HEK293 (cell line): ENCODE measurements around the gene KANSL1.

Experiments
- CTCF ChIA-PET: fragments of 350-600 bp; formaldehyde crosslinking; extraction: SDS; loops from one replicate; lab custom pipeline; 2021; ENCODE audit warnings: antibody characterized with exemption; lab: Yijun Ruan, JAX
- POLR2A ChIA-PET: fragments of 300-600 bp; formaldehyde crosslinking; extraction: SDS; loops from one replicate; lab custom pipeline; 2020; ENCODE audit warnings: antibody characterized with exemption, inconsistent platforms; lab: Yijun Ruan, JAX
- H3K27ac ChIP-seq: fragments of 200-500 bp; sonication (Bioruptor generic); 2 replicates; pipeline ENCODE4 v1.5.1; 2014; ENCODE audit warnings: low read depth, low read length, control low read depth, inconsistent platforms; ENCODE audit errors: extremely low read depth
- H3K36me3 ChIP-seq, 2 experiments: fragments of 200-500 bp in 1 of 2; sonication (Bioruptor generic) in 1 of 2; 1 replicate in 1 of 2; 2 replicates in 1 of 2; pipeline ENCODE4 v1.5.1; 2014 to 2017; ENCODE audit warnings: inconsistent platforms in 2 of 2, low read length in 2 of 2; ENCODE audit not compliant: control insufficient read depth in 2 of 2, insufficient read depth in 1 of 2
- H3K4me1 ChIP-seq: fragments of 200-500 bp; sonication (Bioruptor generic); 2 replicates; pipeline ENCODE4 v1.5.1; 2014; ENCODE audit warnings: mild to moderate bottlenecking, low read length, inconsistent platforms; ENCODE audit not compliant: control insufficient read depth, insufficient read depth
- H3K4me3 ChIP-seq: 2 replicates; pipeline ENCODE4 v1.5.1; 2011; ENCODE audit warnings: low read depth, mild to moderate bottlenecking, control low read depth, low read length, moderate library complexity
- H3K9me3 ChIP-seq: fragments of 200-500 bp; sonication (Bioruptor generic); 2 replicates; pipeline ENCODE4 v1.5.1; 2014; ENCODE audit warnings: low read depth, low read length, inconsistent platforms; ENCODE audit not compliant: control insufficient read depth, insufficient read depth
- KLF9 ChIP-seq: fragments of 450-650 bp; formaldehyde crosslinking; IDR thresholded peaks from 2 replicates; pipeline ENCODE4 v1.5.1; 2016; ENCODE audit warnings: missing biosample characterization, missing genetic modification characterization, low read depth
- REPIN1 ChIP-seq: fragments of 450-650 bp; formaldehyde crosslinking; IDR thresholded peaks from 2 replicates; pipeline ENCODE4 v1.5.1; 2017; ENCODE audit warnings: missing biosample characterization, missing genetic modification characterization, low read depth
- SALL2 ChIP-seq: fragments of 450-650 bp; formaldehyde crosslinking; IDR thresholded peaks from 2 replicates; pipeline ENCODE4 v1.5.0; 2017; ENCODE audit warnings: missing biosample characterization, mild to moderate bottlenecking, missing genetic modification characterization, borderline replicate concordance
- SP3 ChIP-seq: fragments of 450-650 bp; formaldehyde crosslinking; IDR thresholded peaks from 2 replicates; pipeline ENCODE4 v1.5.1; 2016; ENCODE audit warnings: missing biosample characterization, missing genetic modification characterization
- TCF7L2 ChIP-seq: IDR thresholded peaks from 2 replicates; pipeline ENCODE4 v1.6.1; 2011; ENCODE audit warnings: low read depth, mild to moderate bottlenecking, inconsistent platforms, low read length, moderate library complexity, borderline replicate concordance
- ZBTB21 ChIP-seq: fragments of 450-650 bp; formaldehyde crosslinking; IDR thresholded peaks from 2 replicates; pipeline ENCODE4 v1.5.1; 2017; ENCODE audit warnings: missing biosample characterization, missing genetic modification characterization
- ZBTB8A ChIP-seq: fragments of 450-650 bp; formaldehyde crosslinking; IDR thresholded peaks from 2 replicates; pipeline ENCODE4 v1.5.1; 2016; ENCODE audit warnings: missing biosample characterization, missing genetic modification characterization
- ZEB2 ChIP-seq: fragments of 450-650 bp; formaldehyde crosslinking; IDR thresholded peaks from 2 replicates; pipeline ENCODE4 v1.5.1; 2016; ENCODE audit warnings: missing biosample characterization, missing genetic modification characterization
- ZFHX2 ChIP-seq: fragments of 450-650 bp; formaldehyde crosslinking; conservative IDR thresholded peaks from 2 replicates; pipeline ENCODE4 v1.5.1; 2016; ENCODE audit warnings: missing biosample characterization, missing genetic modification characterization
- ZFP37 ChIP-seq: fragments of 450-650 bp; formaldehyde crosslinking; IDR thresholded peaks from 2 replicates; pipeline ENCODE4 v1.5.1; 2016; ENCODE audit warnings: missing biosample characterization, missing genetic modification characterization
- ZNF121 ChIP-seq: fragments of 450-650 bp; formaldehyde crosslinking; IDR thresholded peaks from 2 replicates; pipeline ENCODE4 v1.5.1; 2016; ENCODE audit warnings: missing biosample characterization, missing genetic modification characterization
- ZNF132 ChIP-seq: fragments of 450-650 bp; formaldehyde crosslinking; IDR thresholded peaks from 2 replicates; pipeline ENCODE4 v1.5.1; 2017; ENCODE audit warnings: missing biosample characterization, missing genetic modification characterization, borderline replicate concordance
- ZNF544 ChIP-seq: fragments of 450-650 bp; formaldehyde crosslinking; IDR thresholded peaks from 2 replicates; pipeline ENCODE4 v1.5.0; 2017; ENCODE audit warnings: missing biosample characterization, missing genetic modification characterization
- ZNF600 ChIP-seq: fragments of 450-650 bp; formaldehyde crosslinking; IDR thresholded peaks from 2 replicates; pipeline ENCODE4 v1.5.1; 2016; ENCODE audit warnings: missing biosample characterization, missing genetic modification characterization
- ZNF624 ChIP-seq: fragments of 450-650 bp; formaldehyde crosslinking; IDR thresholded peaks from 2 replicates; pipeline ENCODE4 v1.5.1; 2017; ENCODE audit warnings: missing biosample characterization, missing genetic modification characterization
- ZNF660 ChIP-seq: fragments of 450-650 bp; IDR thresholded peaks from 2 replicates; pipeline ENCODE4 v1.5.1; 2018; ENCODE audit warnings: missing biosample characterization, mild to moderate bottlenecking, missing genetic modification characterization
- ZNF747 ChIP-seq: fragments of 450-650 bp; formaldehyde crosslinking; IDR thresholded peaks from 2 replicates; pipeline ENCODE4 v1.5.1; 2016; ENCODE audit warnings: missing biosample characterization, missing genetic modification characterization
- ZNF791 ChIP-seq: fragments of 450-650 bp; formaldehyde crosslinking; IDR thresholded peaks from 2 replicates; pipeline ENCODE4 v1.5.1; 2016; ENCODE audit warnings: missing biosample characterization, missing genetic modification characterization
- ZSCAN16 ChIP-seq: fragments of 450-650 bp; formaldehyde crosslinking; IDR thresholded peaks from 2 replicates; pipeline ENCODE4 v1.5.1; 2016; ENCODE audit warnings: missing biosample characterization, missing genetic modification characterization
- TF ChIP-seq, protein P1 (sequence below): fragments of 450-650 bp; IDR thresholded peaks from 2 replicates; pipeline ENCODE4 v1.5.1; 2018; ENCODE audit warnings: missing biosample characterization, mild to moderate bottlenecking, missing genetic modification characterization
- TF ChIP-seq, protein P2 (sequence below): fragments of 450-650 bp; formaldehyde crosslinking; IDR thresholded peaks from 2 replicates; pipeline ENCODE4 v1.5.1; 2016; ENCODE audit warnings: missing biosample characterization, missing genetic modification characterization
- TF ChIP-seq, protein P3 (sequence below): fragments of 450-650 bp; formaldehyde crosslinking; IDR thresholded peaks from 2 replicates; pipeline ENCODE4 v1.5.1; 2016; ENCODE audit warnings: missing biosample characterization, missing genetic modification characterization
- TF ChIP-seq, protein P4 (sequence below): fragments of 450-650 bp; formaldehyde crosslinking; optimal IDR thresholded peaks from 2 replicates; pipeline ENCODE3; 2016; ENCODE audit warnings: missing biosample characterization, mild to moderate bottlenecking, missing genetic modification characterization
- TF ChIP-seq, protein P5 (sequence below): fragments of 450-650 bp; formaldehyde crosslinking; IDR thresholded peaks from 2 replicates; pipeline ENCODE4 v1.5.1; 2016; ENCODE audit warnings: missing biosample characterization, missing genetic modification characterization
- TF ChIP-seq, protein P6 (sequence below): fragments of 450-650 bp; formaldehyde crosslinking; IDR thresholded peaks from 2 replicates; pipeline ENCODE4 v1.5.1; 2016; ENCODE audit warnings: missing biosample characterization, missing genetic modification characterization

Gene KANSL1

DNA sequence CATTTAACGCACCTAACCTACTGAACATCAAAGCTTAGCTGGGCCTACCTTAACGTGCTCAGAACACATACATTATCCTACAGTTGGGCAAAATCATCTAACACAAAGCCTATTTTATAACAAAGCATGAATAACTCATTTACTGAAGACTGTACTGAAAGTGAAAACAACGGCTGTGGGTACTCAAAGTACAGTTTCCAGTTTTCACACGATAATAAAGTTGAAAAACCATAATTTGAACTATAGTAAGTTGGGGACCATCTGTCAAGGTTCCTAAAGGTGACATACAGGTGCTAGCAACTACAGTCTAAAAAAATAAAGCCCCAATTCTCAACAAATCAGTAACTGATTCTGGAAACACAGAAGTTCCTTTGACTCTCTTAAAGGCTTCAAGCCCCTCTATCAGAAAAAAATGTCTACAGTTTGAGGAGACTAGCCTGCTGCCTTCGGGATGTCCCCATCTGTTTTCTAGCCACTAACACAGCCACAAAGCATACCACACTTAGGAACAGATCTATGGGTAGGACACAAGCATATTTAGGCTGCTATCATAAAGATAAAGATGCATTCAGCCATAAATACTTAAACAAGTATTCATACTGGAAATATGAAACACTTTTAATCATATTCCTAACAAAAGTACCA, 71.3 kb downstream of the KANSL1 start (continued):
- TF ChIP-seq ZNF132 (tag by site-specific recombination) (no peak), ZBTB8A (tag by site-specific recombination) (no peak)

DNA sequence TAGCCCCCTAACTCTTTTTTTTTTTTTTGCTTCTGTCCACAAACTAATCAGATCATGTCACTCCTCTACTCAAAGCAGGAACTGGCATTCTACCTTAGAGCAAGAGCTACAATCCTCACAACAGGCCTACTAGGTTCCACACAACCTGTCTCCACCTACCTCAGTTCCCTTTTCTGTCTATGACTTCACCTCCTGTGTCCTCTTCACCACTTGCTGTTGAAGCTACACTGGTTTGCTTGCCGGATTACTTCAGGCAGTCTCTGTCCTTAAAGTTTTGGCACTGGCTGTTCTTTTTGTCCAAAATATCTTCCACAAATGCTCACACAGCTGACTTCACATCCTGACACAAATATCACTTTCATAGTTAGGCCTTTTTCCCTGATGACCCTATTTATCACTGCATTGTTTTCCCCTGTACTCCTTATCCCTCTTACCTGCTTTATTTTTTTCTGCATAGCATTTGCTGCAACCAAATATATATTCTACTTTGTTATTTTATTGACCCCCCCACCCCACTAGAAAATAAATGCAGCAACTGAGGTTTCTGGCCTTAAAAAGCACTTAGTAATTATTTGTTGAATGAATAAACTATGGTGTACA, 72.0 kb downstream of the KANSL1 start:
- Histone ChIP-seq H3K36me3 (peaks cover 0 to 3% of the 10 kb centered on the region in 2 experiments; a peak in 2 of 3 replicates), H3K9me3 (no peaks in the 10 kb centered on the region), H3K4me1 (peaks cover 39% of the 10 kb centered on the region), H3K4me3 (no peak overlapping the region), H3K27ac (no peak overlapping the region)
- no peak for TF ChIP-seq ZNF544 (tag by site-specific recombination)
- TF ChIP-seq ZNF600 (tag by site-specific recombination), result peak; percentile 13; the same call in 1 of the 2 replicates
- TF ChIP-seq ZFP37 (tag by site-specific recombination), result 0 out of 2 replicates have a peak, but pooled peaks have one; percentile 14
- TF ChIP-seq ZEB2, result no peak
- TF ChIP-seq KLF9 (tag by site-specific recombination), result no peak
- TF ChIP-seq ZNF747 (tag by site-specific recombination), result no peak
- TF ChIP-seq, protein P1, sequence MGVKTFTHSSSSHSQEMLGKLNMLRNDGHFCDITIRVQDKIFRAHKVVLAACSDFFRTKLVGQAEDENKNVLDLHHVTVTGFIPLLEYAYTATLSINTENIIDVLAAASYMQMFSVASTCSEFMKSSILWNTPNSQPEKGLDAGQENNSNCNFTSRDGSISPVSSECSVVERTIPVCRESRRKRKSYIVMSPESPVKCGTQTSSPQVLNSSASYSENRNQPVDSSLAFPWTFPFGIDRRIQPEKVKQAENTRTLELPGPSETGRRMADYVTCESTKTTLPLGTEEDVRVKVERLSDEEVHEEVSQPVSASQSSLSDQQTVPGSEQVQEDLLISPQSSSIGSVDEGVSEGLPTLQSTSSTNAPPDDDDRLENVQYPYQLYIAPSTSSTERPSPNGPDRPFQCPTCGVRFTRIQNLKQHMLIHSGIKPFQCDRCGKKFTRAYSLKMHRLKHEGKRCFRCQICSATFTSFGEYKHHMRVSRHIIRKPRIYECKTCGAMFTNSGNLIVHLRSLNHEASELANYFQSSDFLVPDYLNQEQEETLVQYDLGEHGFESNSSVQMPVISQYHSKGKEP, result no peak
- no peak for TF ChIP-seq ZBTB21
- TF ChIP-seq, protein P2, sequence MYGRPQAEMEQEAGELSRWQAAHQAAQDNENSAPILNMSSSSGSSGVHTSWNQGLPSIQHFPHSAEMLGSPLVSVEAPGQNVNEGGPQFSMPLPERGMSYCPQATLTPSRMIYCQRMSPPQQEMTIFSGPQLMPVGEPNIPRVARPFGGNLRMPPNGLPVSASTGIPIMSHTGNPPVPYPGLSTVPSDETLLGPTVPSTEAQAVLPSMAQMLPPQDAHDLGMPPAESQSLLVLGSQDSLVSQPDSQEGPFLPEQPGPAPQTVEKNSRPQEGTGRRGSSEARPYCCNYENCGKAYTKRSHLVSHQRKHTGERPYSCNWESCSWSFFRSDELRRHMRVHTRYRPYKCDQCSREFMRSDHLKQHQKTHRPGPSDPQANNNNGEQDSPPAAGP (tag by site-specific recombination), result no peak
- TF ChIP-seq REPIN1 (tag by site-specific recombination), result no peak
- TF ChIP-seq ZNF624 (tag by site-specific recombination), result no peak
- TF ChIP-seq, protein P3, sequence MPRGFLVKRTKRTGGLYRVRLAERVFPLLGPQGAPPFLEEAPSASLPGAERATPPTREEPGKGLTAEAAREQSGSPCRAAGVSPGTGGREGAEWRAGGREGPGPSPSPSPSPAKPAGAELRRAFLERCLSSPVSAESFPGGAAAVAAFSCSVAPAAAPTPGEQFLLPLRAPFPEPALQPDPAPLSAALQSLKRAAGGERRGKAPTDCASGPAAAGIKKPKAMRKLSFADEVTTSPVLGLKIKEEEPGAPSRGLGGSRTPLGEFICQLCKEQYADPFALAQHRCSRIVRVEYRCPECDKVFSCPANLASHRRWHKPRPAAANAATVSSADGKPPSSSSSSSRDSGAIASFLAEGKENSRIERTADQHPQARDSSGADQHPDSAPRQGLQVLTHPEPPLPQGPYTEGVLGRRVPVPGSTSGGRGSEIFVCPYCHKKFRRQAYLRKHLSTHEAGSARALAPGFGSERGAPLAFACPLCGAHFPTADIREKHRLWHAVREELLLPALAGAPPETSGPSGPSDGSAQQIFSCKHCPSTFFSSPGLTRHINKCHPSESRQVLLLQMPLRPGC (tag by site-specific recombination), result no peak
- TF ChIP-seq, protein P4, sequence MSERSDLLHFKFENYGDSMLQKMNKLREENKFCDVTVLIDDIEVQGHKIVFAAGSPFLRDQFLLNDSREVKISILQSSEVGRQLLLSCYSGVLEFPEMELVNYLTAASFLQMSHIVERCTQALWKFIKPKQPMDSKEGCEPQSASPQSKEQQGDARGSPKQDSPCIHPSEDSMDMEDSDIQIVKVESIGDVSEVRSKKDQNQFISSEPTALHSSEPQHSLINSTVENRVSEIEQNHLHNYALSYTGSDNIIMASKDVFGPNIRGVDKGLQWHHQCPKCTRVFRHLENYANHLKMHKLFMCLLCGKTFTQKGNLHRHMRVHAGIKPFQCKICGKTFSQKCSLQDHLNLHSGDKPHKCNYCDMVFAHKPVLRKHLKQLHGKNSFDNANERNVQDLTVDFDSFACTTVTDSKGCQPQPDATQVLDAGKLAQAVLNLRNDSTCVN (tag by site-specific recombination), result no peak
- no peak for TF ChIP-seq ZNF791 (tag by site-specific recombination)
- no peak for TF ChIP-seq ZFHX2 (tag by site-specific recombination)
- TF ChIP-seq, protein P5, sequence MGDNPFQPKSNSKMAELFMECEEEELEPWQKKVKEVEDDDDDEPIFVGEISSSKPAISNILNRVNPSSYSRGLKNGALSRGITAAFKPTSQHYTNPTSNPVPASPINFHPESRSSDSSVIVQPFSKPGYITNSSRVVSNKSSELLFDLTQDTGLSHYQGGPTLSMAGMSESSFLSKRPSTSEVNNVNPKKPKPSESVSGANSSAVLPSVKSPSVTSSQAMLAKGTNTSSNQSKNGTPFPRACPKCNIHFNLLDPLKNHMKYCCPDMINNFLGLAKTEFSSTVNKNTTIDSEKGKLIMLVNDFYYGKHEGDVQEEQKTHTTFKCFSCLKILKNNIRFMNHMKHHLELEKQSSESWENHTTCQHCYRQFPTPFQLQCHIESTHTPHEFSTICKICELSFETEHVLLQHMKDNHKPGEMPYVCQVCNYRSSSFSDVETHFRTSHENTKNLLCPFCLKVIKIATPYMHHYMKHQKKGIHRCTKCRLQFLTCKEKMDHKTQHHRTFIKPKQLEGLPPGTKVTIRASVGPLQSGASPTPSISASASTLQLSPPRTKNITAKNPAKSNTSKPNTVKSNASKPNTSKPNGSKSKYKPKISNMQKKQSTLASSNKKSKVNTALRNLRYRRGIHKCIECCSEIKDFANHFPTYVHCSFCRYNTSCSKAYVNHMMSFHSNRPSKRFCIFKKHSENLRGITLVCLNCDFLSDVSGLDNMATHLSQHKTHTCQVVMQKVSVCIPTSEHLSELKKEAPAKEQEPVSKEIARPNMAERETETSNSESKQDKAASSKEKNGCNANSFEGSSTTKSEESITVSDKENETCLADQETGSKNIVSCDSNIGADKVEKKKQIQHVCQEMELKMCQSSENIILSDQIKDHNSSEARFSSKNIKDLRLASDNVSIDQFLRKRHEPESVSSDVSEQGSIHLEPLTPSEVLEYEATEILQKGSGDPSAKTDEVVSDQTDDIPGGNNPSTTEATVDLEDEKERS, result no peak
- TF ChIP-seq SALL2, result no peak
- TF ChIP-seq ZNF660 (tag by site-specific recombination), result peak; percentile 91
- no peak for TF ChIP-seq TCF7L2
- no peak for TF ChIP-seq SP3
- TF ChIP-seq ZNF121 (tag by site-specific recombination), result no peak
- TF ChIP-seq, protein P6, sequence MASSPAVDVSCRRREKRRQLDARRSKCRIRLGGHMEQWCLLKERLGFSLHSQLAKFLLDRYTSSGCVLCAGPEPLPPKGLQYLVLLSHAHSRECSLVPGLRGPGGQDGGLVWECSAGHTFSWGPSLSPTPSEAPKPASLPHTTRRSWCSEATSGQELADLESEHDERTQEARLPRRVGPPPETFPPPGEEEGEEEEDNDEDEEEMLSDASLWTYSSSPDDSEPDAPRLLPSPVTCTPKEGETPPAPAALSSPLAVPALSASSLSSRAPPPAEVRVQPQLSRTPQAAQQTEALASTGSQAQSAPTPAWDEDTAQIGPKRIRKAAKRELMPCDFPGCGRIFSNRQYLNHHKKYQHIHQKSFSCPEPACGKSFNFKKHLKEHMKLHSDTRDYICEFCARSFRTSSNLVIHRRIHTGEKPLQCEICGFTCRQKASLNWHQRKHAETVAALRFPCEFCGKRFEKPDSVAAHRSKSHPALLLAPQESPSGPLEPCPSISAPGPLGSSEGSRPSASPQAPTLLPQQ (tag by site-specific recombination), result no peak
- no peak for TF ChIP-seq ZSCAN16 (tag by site-specific recombination)
- ChIA-PET POLR2A (no interaction called here), CTCF (interaction anchor here (0.6 to 1.0 kb wide), 4 partner anchors 10 to 140 kb away, joined by 3 to 5 read pairs (median 4); partner anchors contain the start of gene KANSL1)
